DOHH2 (cell line): ENCODE data around the gene DCDC2.

Experiments
- EZH2phosphoT487 ChIP-seq: fragments of 200-600 bp; sonication (generic); IDR thresholded peaks from 2 replicates; pipeline ENCODE4 v1.6.1; 2017; ENCODE audit warnings: borderline replicate concordance, mild to moderate bottlenecking, antibody characterized with exemption, low read length, moderate library complexity, mixed read lengths
- TF ChIP-seq, protein P1 (sequence below): fragments of 200-600 bp; sonication (generic); IDR thresholded peaks from one replicate; pipeline ENCODE4 v1.5.1; 2014; ENCODE audit warnings: antibody characterized with exemption, mild to moderate bottlenecking, low read depth, low read length; ENCODE audit not compliant: poor library complexity, severe bottlenecking

DNA sequence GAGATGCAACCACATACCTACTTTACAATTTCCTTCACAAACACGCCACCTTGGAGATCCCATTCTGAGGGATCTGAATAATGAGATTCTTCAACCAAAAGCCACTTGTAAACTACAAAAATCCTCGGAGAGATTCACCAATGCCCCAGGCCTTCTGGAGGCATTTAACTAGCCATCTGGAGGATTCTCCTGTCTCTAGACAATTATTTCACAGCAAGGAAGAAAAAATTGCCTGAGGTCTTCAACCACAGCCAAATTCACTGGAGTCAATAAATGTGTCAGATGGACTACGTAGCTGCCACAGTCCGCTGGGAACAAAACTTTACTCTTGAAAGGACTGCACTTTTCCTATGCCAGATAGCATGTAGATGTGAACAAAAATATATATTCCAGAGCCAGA lies 19.0 kb upstream of the DCDC2 start:
- TF ChIP-seq, protein P1, sequence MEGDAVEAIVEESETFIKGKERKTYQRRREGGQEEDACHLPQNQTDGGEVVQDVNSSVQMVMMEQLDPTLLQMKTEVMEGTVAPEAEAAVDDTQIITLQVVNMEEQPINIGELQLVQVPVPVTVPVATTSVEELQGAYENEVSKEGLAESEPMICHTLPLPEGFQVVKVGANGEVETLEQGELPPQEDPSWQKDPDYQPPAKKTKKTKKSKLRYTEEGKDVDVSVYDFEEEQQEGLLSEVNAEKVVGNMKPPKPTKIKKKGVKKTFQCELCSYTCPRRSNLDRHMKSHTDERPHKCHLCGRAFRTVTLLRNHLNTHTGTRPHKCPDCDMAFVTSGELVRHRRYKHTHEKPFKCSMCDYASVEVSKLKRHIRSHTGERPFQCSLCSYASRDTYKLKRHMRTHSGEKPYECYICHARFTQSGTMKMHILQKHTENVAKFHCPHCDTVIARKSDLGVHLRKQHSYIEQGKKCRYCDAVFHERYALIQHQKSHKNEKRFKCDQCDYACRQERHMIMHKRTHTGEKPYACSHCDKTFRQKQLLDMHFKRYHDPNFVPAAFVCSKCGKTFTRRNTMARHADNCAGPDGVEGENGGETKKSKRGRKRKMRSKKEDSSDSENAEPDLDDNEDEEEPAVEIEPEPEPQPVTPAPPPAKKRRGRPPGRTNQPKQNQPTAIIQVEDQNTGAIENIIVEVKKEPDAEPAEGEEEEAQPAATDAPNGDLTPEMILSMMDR, result no peak
- TF ChIP-seq EZH2phosphoT487, result no peak
